ENCODE measurements around the gene SKIDA1.

- no peak for TF ChIP-seq CTCF (conservative IDR thresholded peaks at IDR 0.05 in 1 of 2, IDR thresholded peaks at IDR 0.05 in 1 of 2; ENCODE audit: extremely low read depth in 1 of 2, insufficient read depth in 1 of 2, low read depth in 1 of 2, low read length in 2 of 2)
- no peak for TF ChIP-seq EZH2 (IDR thresholded peaks at IDR 0.05; ENCODE audit: borderline replicate concordance, low read length)
These were observed 5.2 kb upstream of the SKIDA1 start for GRCh38 chr10:21530641-21531040.
